HG03460 (cell line): Measurements from ENCODE around the gene MYBPC1.
"Not testable (repeated sequence)": the region's sequence is repeated elsewhere in the genome, so short reads cannot be mapped to it uniquely, and the experiment has no call there.

Experiments used
- ATAC-seq: cut with Tn5 transposase; IDR thresholded peaks from one replicate; pipeline ENCODE4 v1.9.1; 2021; ENCODE audit not compliant: unreplicated experiment

Gene MYBPC1

DNA sequence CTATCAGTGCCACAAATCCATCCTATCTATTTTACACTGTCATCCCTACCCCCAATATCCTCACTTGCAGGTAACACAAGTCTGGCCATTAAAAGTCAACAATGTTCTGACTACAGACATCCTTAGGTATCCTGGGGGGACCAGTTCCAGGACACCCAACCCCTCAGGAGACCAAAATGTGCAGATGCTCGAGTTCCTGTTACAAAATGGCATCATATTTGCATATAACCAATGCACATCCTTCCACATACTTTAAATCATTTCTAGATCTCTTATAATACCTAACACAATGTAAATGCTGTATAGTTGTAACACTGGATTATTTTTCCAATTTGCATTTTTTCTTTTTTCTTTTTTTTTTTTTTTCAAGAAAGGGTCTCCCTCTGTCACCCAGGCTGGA lies 137.5 kb downstream of the MYBPC1 start:
- no peak for ATAC-seq

DNA sequence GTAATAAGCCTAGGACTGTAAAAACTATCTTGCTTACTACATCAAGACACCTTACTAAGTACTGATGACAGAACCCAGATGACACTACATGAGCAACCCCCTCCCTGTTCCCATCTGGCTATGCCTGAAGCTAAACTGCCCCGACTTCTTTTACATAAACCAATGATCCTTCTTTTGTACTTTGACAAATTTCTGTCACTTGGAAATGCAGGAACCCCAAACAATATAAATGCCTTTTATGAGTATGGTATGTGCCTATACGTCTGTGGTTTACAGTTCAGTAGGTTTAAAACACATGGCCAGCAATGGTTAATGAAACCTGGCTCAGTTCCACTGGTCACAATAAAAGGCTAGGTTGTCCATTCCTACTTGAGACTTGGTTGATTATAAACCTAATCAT lies 138.4 kb downstream of the MYBPC1 start:
- ATAC-seq = no peak

DNA sequence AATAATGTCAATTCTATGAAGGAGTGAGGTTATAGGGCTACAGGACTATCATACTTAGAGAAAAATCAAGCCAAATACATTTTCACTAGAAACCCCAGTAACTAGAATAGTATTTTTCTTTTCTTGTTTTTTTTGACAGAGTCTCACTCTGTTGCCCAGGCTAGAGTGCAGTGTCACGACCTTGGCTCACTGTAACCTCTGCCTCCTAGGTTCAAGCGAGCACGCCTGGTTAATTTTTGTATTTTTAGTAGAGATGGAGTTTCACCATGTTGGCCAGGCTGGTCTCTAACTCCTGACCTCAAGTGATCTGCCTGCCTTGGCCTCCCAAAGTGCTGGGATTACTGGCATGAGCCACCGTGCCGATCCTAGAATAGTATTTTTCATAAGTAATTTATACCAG lies 139.7 kb downstream of the MYBPC1 start:
- ATAC-seq = not testable (repeated sequence)
